HepG2 (cell line): Measurements from ENCODE around the gene CLIC4. TPM values are rescaled to one million over a fixed set of nuclear protein-coding genes. Genes with fewer than 3 reads are reported as not detected.

Experiments
- ATAC-seq: fragments of 200-7000 bp; cut with Tn5 transposase; 3 replicates; pipeline ENCODE4 v1.9.1; 2020; ENCODE audit warnings: mild to moderate bottlenecking, moderate library complexity
- BruUV-seq: library from RNA; stranded (reverse); fragments of 400-500 nt; replicated peaks from 2 replicates; lab custom pipeline; 2021; lab: Mats Ljungman, UMichigan
- CTCF ChIA-PET: fragments of 300-600 bp; formaldehyde crosslinking; extraction: SDS; loops from one replicate; lab custom pipeline; 2021; ENCODE audit warnings: low total read pairs, inconsistent platforms, low intra/inter-chr PET ratio; lab: Yijun Ruan, JAX
- POLR2A ChIA-PET: fragments of 350-600 bp; sonication (Branson Sonifier 250); formaldehyde crosslinking; loops from one replicate; lab custom pipeline; 2020; ENCODE audit warnings: antibody characterized with exemption, inconsistent platforms; lab: Yijun Ruan, JAX
- DNase-seq: peaks from one replicate; pipeline ENCODE4 v3.0.0-alpha.2; 2015; ENCODE audit warnings: low spot score
- FAIRE-seq: peaks from 3 replicates; lab custom pipeline; 2011; peaks lifted over from hg19 to GRCh38; lab: Jason Lieb, UNC
- H2AFZ ChIP-seq: one replicate; pipeline ENCODE4 v1.6.1; 2011; ENCODE audit warnings: low read length, inconsistent platforms
- H3K27ac ChIP-seq: fragments of 300-600 bp; 3 replicates; pipeline ENCODE4 v1.8.0; 2011; ENCODE audit warnings: mixed run types, mild to moderate bottlenecking, mixed read lengths, low read length, inconsistent platforms; ENCODE audit not compliant: insufficient read depth; ENCODE audit errors: extremely low read length
- H3K27me3 ChIP-seq, 2 experiments: fragments of 200-600 bp in 1 of 2; 2 replicates in 1 of 2; 3 replicates in 1 of 2; pipeline versions ENCODE4 v1.6.0 to v1.8.0; 2011; ENCODE audit warnings: low read length in 2 of 2, mild to moderate bottlenecking in 2 of 2, moderate library complexity in 2 of 2, inconsistent platforms in 1 of 2; ENCODE audit not compliant: insufficient read depth in 2 of 2, control insufficient read depth in 1 of 2
- H3K36me3 ChIP-seq, 2 experiments: fragments of 200-600 bp in 1 of 2; replicated peaks in 1 of 2; 2 replicates in 1 of 2; 3 replicates in 1 of 2; pipeline versions ENCODE4 v1.5.1 to v1.8.0; 2011; ENCODE audit warnings: low read length in 2 of 2, inconsistent platforms in 1 of 2; ENCODE audit not compliant: insufficient read depth in 2 of 2, control insufficient read depth in 1 of 2
- H3K4me1 ChIP-seq: 2 replicates; pipeline ENCODE4 v1.5.1; 2012; ENCODE audit warnings: low read length, inconsistent platforms; ENCODE audit not compliant: insufficient read depth
- H3K4me2 ChIP-seq: 2 replicates; pipeline ENCODE4 v1.6.0; 2011; ENCODE audit warnings: low read depth, low read length, inconsistent platforms
- H3K4me3 ChIP-seq, 3 experiments: fragments of 200-600 bp in 1 of 3; sonication (generic), shearing (Covaris generic) in 1 of 3; replicated peaks in 1 of 3; 2 replicates each; pipeline ENCODE4 v1.5.1; 2011 to 2016; ENCODE audit warnings: low read length in 3 of 3, inconsistent platforms in 2 of 3, low read depth in 2 of 3, mild to moderate bottlenecking in 2 of 3, control low read depth in 1 of 3, mixed read lengths in 1 of 3; ENCODE audit not compliant: insufficient read depth in 1 of 3
- H3K79me2 ChIP-seq: one replicate; pipeline ENCODE4 v1.6.1; 2011; ENCODE audit warnings: low read length, inconsistent platforms; ENCODE audit not compliant: insufficient read depth
- H3K9ac ChIP-seq: 2 replicates; pipeline ENCODE4 v1.6.0; 2011; ENCODE audit warnings: mild to moderate bottlenecking, low read depth, low read length, inconsistent platforms; ENCODE audit not compliant: insufficient read depth
- H3K9me3 ChIP-seq: 2 replicates; pipeline ENCODE4 v1.5.1; 2012; ENCODE audit warnings: mild to moderate bottlenecking, low read length
- H4K20me1 ChIP-seq: 2 replicates; pipeline ENCODE4 v1.6.0; 2011; ENCODE audit warnings: inconsistent platforms, mild to moderate bottlenecking, low read length, moderate library complexity; ENCODE audit not compliant: insufficient read depth
- ATF7 ChIP-seq, 2 experiments: fragments of 450-650 bp in 1 of 2; sonication (generic) in 1 of 2; formaldehyde crosslinking in 1 of 2; IDR thresholded peaks; 2 replicates each; pipeline versions ENCODE4 v1.4.0 to v1.6.1; 2016 to 2020; ENCODE audit warnings: antibody characterized with exemption in 1 of 2, mild to moderate bottlenecking in 1 of 2, missing genetic modification reagents in 1 of 2
- CREB1 ChIP-seq, 2 experiments: fragments of 450-650 bp in 1 of 2; IDR thresholded peaks; 2 replicates each; pipeline ENCODE4 v1.6.1; 2016 to 2017; ENCODE audit warnings: control low read depth in 1 of 2, mild to moderate bottlenecking in 1 of 2, missing compliant biosample characterization in 1 of 2, missing genetic modification characterization in 1 of 2
- DNMT3B ChIP-seq: conservative IDR thresholded peaks from 2 replicates; pipeline ENCODE4 v1.6.1; 2016; ENCODE audit warnings: missing biosample characterization, control low read depth
- FOXP1 ChIP-seq, 2 experiments: fragments of 450-650 bp in 1 of 2; IDR thresholded peaks; 2 replicates each; pipeline ENCODE4 v1.6.1; 2017 to 2018; ENCODE audit warnings: antibody characterized with exemption in 1 of 2
- SOX13 ChIP-seq, 3 experiments: fragments of 450-650 bp in 1 of 3; sonication (generic) in 1 of 3; formaldehyde crosslinking in 1 of 3; IDR thresholded peaks in 2 of 3; conservative IDR thresholded peaks in 1 of 3; 2 replicates each; pipeline versions ENCODE4 v1.5.0 to v1.6.1; 2016 to 2020; ENCODE audit warnings: antibody characterized with exemption in 1 of 3, mild to moderate bottlenecking in 1 of 3, missing compliant biosample characterization in 1 of 3, missing genetic modification reagents in 1 of 3, moderate library complexity in 1 of 3
- ZBTB38 ChIP-seq: sonication (generic); formaldehyde crosslinking; IDR thresholded peaks from 2 replicates; pipeline ENCODE4 v1.5.1; 2020; ENCODE audit warnings: mild to moderate bottlenecking, missing genetic modification reagents
- ZSCAN12 ChIP-seq: sonication (generic); formaldehyde crosslinking; IDR thresholded peaks from 2 replicates; pipeline ENCODE4 v1.9.0; 2021; ENCODE audit warnings: mild to moderate bottlenecking, missing genetic modification reagents
- WGBS: methylation state at CpG from one replicate; pipeline ENCODE4 v1.1.6; 2017; ENCODE audit warnings: low lambda C conversion rate; 5-methylcytosine and 5-hydroxymethylcytosine counted together
- in situ Hi-C: cut with HindIII; loops from 2 replicates; pipeline ENCODE4 v1.10.0; 2017; ENCODE audit warnings: low pct_unique_long_range_greater_than_20kb; ENCODE audit not compliant: extremely low pct_ligation_motif_present
- intact Hi-C: fragments of 100-400 bp; cut with micrococcal nuclease; formaldehyde crosslinking; loops from one replicate; pipeline ENCODE4 v1.10.0; 2022; ENCODE audit not compliant: unreplicated experiment
- polyA plus RNA-seq, 8 experiments: library from polyadenylated mRNA; depleted of rRNA in 3 of 8; stranded (reverse) in 7 of 8; unstranded in 1 of 8; fragments of >200 nt; fragmentation: Illumina TruSeq in 4 of 8; extraction: Trizol in 4 of 8; gene quantifications; 2 replicates each; pipeline versions ENCODE4 v1.2.1 to v1.2.3, GENCODE V29; 2011 to 2016; ENCODE audit warnings: low read depth in 4 of 8, missing spikeins in 1 of 8, mixed read lengths in 1 of 8; ENCODE audit not compliant: insufficient read depth in 1 of 8
- total RNA-seq, 5 experiments: library from RNA; depleted of rRNA; stranded (reverse); fragments of >200 nt; fragmentation: Illumina TruSeq; extraction: Trizol; gene quantifications; 2 replicates each; pipeline ENCODE4 v1.2.3, GENCODE V29; 2016; ENCODE audit warnings: low read depth in 1 of 5
- TF ChIP-seq, protein P1 (sequence below), 2 experiments: sonication (generic) in 1 of 2; formaldehyde crosslinking in 1 of 2; IDR thresholded peaks; 2 replicates each; pipeline versions ENCODE4 v1.5.1 to v1.6.1; 2011 to 2020; ENCODE audit warnings: borderline replicate concordance in 1 of 2, low read depth in 1 of 2, low read length in 1 of 2, mild to moderate bottlenecking in 1 of 2, missing genetic modification reagents in 1 of 2, moderate library complexity in 1 of 2

Gene CLIC4
- total and polyA plus RNA-seq, 2 of the 13 experiments (the other 11 are each of a cell fraction or from before 2014, with no cell fraction given): 23.3 to 77.4 TPM

DNA sequence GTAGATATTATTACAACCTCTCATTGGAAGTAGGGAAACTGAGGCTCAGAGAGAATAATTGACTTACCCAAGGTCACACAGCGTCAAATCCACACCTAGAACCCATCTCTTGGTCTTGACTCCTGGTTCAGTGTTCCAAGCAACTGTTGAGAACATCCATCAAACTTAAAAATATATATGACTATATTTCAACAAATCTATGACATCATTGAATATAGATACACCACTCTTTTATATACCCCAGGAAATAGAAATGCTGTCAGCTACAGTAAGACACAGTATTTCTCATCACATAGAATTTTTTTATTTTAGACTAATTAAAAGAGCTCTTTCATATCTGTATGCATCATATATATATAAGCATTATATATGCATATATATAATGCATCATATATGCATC lies 127.9 kb downstream of the CLIC4 start:
- no peaks in the 10 kb centered on the region for H3K9me3 ChIP-seq
- H2AFZ ChIP-seq: no peak overlapping the region
- H3K27me3 ChIP-seq: peaks cover 0 to 36% of the 10 kb centered on the region in 2 experiments; a peak in 2 of 5 replicates
- no TSS peak for BruUV-seq
- 0% methylated on average over 1 of the region's 1 CpG for WGBS
- H3K27ac ChIP-seq: no peak overlapping the region
- TF ChIP-seq, protein P1, sequence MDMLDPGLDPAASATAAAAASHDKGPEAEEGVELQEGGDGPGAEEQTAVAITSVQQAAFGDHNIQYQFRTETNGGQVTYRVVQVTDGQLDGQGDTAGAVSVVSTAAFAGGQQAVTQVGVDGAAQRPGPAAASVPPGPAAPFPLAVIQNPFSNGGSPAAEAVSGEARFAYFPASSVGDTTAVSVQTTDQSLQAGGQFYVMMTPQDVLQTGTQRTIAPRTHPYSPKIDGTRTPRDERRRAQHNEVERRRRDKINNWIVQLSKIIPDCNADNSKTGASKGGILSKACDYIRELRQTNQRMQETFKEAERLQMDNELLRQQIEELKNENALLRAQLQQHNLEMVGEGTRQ (IDR thresholded peaks at IDR 0.05; ENCODE audit: low read depth, low read length): no peak
- TF ChIP-seq, protein P1 (CRISPR knock-in tag; IDR thresholded peaks at IDR 0.05; ENCODE audit: borderline replicate concordance): no peak
- TF ChIP-seq CREB1 (IDR thresholded peaks at IDR 0.05) (peak; percentile 22; the same call in 1 of the 2 replicates), CREB1 (CRISPR knock-in tag; IDR thresholded peaks at IDR 0.05) (no peak), ATF7 (IDR thresholded peaks at IDR 0.05) (peak; percentile 87), ATF7 (CRISPR knock-in tag; IDR thresholded peaks at IDR 0.05) (no peak)
- intact Hi-C loops (no loop called here), in situ Hi-C loops (no loop called here)
- no peak overlapping the region for H3K4me3 ChIP-seq
- CTCF ChIA-PET: no interaction called here
- FAIRE-seq (no peak), DNase-seq (no peak), ATAC-seq (no peak)
- H3K9ac ChIP-seq: no peak overlapping the region
- peaks cover 40% of the 10 kb centered on the region for H3K4me1 ChIP-seq
- no peaks in the 10 kb centered on the region for H3K79me2 ChIP-seq
- no peak overlapping the region for H3K4me2 ChIP-seq
- no peaks in the 10 kb centered on the region for H3K36me3 ChIP-seq
- no peaks in the 10 kb centered on the region for H4K20me1 ChIP-seq
- POLR2A ChIA-PET: no interaction called here

DNA sequence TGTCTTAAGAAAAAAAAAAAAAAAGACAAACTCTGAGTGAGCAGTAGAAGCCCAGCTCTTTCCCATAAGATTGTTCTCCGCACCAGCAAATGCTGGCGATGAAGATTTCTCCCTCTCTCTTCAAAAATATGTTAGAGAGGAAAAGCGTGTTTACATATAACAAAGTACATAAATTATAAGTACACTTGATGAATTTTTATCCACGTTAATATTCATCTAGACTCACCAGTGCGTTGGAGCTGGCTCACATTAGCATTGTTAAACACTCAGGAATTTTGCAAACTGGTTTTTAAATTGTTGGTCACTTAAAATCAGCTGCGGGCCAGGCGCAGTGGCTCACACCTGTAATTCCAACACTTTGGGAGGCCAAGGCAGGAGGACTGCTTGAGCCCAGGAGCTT lies 128.8 kb downstream of the CLIC4 start:
- ChIA-PET POLR2A (no interaction called here), CTCF (no interaction called here)
- ATAC-seq (no peak), DNase-seq (no peak), FAIRE-seq (no peak)
- no peak overlapping the region for H3K9ac ChIP-seq
- no TSS peak for BruUV-seq
- H3K27ac ChIP-seq: no peak overlapping the region
- intact Hi-C loops (no loop called here), in situ Hi-C loops (no loop called here)
- no peak overlapping the region for H2AFZ ChIP-seq
- no peak overlapping the region for H3K4me3 ChIP-seq
- no peak overlapping the region for H3K4me2 ChIP-seq
- H3K9me3 ChIP-seq: no peaks in the 10 kb centered on the region
- no peaks in the 10 kb centered on the region for H3K79me2 ChIP-seq
- H3K4me1 ChIP-seq: peaks cover 40% of the 10 kb centered on the region
- H3K36me3 ChIP-seq: no peaks in the 10 kb centered on the region
- H3K27me3 ChIP-seq: peaks cover 0 to 31% of the 10 kb centered on the region in 2 experiments; a peak in 2 of 5 replicates
- no peaks in the 10 kb centered on the region for H4K20me1 ChIP-seq
- WGBS: 50% methylated on average over 6 of the region's 7 CpGs
- TF ChIP-seq ZSCAN12 (CRISPR knock-in tag) (no peak), ZBTB38 (CRISPR knock-in tag) (no peak), FOXP1 (IDR thresholded peaks at IDR 0.05) (no peak), FOXP1 (CRISPR knock-in tag; IDR thresholded peaks at IDR 0.05) (no peak), SOX13 (IDR thresholded peaks at IDR 0.05) (no peak), SOX13 (CRISPR knock-in tag; conservative IDR thresholded peaks at IDR 0.05 in 1 of 2, IDR thresholded peaks at IDR 0.05 in 1 of 2) (no peak), DNMT3B (CRISPR knock-in tag) (no peak)
- TF ChIP-seq, protein P1 (IDR thresholded peaks at IDR 0.05; ENCODE audit: low read depth, low read length): no peak
- TF ChIP-seq, protein P1 (CRISPR knock-in tag; IDR thresholded peaks at IDR 0.05; ENCODE audit: borderline replicate concordance): no peak
